HG02981 (cell line): ENCODE results near the gene SARS1.
"Not testable (repeated sequence)": the region's sequence is repeated elsewhere in the genome, so short reads cannot be mapped to it uniquely, and the experiment has no call there.

Experiments used
- ATAC-seq: cut with Tn5 transposase; IDR thresholded peaks from one replicate; pipeline ENCODE4 v1.9.1; 2021; ENCODE audit warnings: mild to moderate bottlenecking, moderate library complexity; ENCODE audit not compliant: unreplicated experiment

Gene SARS1

DNA sequence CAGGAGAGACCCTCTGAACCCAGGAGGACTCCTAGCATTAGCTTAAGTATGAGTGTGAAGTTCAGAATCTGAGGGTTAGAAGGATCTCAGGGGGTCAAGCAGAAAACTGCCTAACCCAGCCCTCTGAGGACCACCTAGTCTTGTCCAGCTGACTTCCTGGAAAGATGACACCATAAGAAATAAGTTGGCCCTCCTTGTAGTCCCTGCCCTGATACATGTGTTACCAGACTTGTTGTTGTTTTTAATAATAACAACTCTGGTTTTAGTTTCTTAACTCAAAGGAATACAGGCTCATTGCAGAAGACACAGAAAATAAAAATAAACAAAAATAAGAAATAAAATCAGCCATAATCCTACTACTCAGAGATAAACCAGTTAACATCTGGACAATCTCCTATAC, 21.8 kb upstream of the SARS1 start:
- no peak for ATAC-seq

DNA sequence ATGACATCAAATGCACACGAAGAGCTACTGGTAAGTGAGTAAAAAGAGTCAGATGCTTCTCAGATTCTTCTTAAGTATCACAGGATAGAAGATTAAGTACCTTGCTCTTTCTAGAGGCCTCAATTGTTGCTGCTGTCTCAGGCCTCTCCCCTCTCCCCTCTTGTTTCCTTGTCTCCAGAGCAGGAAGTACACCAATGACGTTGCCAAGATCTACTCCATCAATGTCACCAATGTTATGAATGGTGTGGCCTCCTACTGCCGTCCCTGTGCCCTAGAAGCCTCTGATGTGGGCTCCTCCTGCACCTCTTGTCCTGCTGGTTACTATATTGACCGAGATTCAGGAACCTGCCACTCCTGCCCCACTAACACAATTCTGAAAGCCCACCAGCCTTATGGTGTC, 21.3 kb upstream of the SARS1 start:
- ATAC-seq, result no peak

DNA sequence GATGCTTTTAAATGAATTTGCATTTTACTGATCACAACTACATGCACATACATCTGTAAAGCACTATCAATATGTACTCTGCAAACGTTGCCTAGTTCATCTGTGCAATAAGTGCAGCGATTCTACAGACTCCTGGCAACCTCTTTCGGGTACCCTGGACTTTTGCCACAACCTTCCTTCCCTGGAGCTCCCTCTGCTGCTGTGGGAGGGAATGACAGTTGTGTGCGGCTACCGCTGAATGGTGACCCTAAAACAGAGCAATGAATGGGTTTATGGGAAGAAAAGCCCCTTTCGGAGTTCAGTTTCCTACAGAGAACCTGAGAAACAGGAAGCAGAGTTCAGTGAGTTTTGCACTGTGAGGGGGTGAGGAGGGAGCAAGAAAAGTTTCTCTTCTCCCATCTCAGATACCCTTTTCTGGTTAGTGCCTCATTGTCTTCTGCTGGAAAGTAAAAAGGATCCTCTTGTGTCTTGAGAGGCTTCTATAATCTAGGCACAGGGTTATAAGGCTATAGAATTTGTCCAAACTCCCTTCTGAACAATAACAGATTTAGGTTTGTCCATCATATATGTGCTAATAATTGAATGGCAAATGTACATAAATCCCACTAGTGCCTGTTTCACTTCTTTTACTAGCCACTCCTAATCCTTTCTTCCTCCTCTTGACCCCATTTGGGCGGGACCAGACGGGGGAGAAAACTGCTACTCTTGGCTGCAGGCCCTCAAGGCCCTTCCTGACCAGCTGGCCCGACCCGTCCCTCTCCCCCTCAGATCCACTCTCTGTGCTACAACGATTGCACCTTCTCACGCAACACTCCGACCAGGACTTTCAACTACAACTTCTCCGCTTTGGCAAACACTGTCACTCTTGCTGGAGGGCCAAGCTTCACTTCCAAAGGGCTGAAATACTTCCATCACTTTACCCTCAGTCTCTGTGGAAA, 19.8 kb upstream of the SARS1 start:
- ATAC-seq, result peak; percentile 59

DNA sequence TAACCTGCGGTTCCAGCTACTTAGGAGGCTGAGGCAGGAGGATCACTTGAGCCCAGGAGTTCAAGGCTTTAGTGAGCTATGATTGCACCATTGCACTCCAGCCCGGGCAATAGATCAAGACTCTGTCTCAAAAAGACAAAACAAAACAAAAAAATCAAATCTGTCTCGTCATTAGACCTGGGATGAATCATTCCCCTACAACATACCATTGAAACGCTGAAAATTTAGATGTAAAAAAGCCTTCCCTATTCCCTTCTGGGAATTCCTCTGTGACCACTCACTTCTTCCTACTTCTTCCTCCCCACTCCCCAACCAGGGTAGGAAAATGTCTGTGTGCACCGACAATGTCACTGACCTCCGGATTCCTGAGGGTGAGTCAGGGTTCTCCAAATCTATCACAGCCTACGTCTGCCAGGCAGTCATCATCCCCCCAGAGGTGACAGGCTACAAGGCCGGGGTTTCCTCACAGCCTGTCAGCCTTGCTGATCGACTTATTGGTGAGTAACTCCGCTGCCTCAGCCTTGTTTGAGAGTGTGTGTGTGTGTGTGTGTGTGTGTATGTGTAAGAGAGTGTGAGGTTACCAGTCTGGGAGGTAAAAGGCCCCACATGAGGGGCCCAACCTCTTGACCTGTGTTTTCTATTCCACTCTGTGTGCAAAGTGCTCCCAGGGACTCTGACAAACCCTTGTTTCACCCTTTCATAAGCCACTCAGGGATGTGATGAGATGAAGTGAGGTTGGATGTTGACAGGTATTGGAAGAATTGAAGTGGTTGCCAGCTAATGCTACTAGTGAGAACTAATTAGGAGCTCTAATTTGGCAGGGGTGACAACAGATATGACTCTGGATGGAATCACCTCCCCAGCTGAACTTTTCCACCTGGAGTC, 16.3 kb upstream of the SARS1 start:
- ATAC-seq, result no peak

DNA sequence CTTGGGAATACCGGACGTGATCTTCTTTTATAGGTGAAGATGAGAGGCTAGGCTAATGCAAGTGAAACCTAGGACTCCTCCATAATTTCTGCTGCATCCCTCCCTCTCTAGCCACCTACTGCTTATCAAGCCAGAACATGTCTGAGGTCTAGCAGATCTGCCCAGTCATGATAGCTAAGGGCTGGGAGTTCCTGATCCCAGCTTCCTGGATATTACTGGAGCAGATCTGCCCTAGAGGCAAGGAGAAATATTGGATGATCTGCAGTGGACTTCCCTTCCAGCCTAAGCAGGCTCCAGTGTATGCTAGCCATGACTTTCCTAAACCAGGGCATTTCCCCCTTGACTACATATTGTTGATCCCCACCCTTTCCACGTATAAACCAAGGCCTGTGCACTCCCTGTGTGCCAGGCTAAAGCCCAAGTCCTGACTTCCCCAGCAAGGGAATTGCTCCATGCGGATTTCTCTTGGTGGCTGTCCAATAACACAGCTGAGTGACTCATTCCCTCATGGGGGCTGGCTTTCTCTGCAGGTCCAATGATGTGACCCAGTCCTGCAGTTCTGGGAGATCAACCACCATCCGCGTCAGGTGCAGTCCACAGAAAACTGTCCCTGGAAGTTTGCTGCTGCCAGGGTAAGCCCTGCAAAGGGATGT, 15.5 kb upstream of the SARS1 start:
- no peak for ATAC-seq

DNA sequence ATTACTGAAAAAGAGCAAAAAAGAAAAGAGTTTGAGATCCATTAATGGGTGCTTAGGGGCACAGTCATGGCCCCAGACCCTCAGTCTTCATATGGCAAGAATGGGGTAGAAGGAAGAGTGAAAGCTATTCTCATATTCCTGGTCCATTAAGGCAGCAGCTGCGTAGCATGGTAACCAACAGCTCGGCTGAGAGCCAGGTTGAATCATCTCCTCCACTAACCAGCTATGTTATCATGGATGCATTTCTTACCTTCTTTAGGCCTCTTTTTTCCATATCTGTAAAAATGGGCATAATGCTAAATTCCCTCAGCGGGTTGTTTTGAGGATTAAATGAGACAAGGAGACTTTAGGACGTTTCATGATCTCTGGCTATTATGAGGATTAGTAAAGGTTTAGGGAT, 15.0 kb upstream of the SARS1 start:
- ATAC-seq, result no peak

DNA sequence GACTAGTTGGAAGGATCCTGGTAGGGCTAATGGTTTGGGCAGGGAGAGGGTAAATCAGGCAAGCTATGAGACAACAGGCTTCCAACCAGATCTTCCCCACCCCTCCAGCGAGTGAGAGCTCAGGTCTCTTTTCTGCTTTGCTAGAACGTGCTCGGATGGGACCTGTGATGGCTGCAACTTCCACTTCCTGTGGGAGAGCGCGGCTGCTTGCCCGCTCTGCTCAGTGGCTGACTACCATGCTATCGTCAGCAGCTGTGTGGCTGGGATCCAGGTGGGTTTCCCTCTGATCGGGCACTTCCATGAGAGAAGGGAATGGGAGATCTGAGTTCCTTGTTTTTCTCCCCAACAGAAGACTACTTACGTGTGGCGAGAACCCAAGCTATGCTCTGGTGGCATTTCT, 14.0 kb upstream of the SARS1 start:
- no peak for ATAC-seq

DNA sequence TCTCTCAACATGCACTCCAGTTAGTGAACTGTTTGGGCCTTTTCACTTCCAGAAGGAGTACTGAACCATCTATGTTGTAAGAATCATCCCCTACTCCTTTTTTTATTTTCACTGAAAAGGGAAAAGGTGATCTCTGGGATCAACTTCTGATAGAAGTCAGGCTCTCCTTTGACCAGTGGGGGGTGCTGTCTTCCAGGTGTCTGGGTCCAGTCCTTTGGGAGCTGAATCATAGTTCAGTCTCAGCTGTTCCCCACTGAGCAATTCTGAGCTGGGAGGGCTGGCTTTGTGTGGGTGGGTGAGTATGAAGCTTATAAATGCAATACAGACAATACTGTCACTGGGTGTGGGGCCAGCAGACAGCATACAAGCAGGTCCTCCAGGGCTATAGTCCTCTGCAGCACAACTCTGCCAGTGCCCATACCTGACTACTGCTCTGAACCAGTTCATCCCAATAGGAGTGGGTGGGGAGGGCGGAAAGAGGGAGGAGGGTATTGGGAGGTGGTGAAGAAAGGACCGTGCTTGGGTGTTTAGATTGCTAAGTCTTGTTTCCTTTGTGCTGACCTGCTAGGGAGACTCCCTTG, 12.5 kb upstream of the SARS1 start:
- no peak for ATAC-seq

DNA sequence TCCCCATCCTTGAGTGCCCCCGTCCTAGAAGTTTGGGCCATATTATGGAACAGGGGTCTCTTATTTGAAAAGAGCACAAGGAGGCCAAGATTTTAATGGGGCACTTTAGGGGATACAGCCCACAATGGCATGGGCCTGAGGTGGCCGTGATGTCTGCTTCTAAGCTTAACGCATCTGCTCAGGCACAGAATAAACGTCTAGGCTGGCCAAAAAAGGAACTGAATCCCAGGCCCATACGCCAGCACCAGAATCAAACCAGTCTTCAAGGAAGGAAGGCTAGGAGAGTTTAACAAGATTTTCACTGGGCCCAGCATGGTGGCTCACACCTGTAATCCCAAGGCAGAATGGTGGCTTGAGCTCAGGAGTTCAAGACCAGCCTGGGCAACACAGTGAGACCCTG, 9.2 kb upstream of the SARS1 start:
- no peak for ATAC-seq

DNA sequence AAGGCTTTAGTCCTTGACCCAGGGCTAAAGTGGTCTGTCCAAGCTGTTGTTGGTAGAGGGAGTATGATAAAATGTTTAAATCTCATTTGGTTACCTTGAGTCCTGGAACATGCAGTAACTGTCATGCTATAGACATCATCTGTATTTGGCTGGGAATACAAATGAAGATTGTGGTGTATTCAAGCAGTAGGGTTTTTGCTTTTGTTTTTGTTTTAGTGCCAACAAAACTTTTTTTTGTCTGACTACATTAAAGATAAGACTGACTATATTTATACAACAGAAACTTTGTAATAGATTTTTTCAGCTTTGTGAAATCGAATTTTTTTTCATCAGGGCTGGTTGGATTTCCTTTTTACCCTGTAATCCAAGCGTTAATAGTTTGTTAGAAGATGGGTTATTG, 7.4 kb upstream of the SARS1 start:
- ATAC-seq, result no peak

DNA sequence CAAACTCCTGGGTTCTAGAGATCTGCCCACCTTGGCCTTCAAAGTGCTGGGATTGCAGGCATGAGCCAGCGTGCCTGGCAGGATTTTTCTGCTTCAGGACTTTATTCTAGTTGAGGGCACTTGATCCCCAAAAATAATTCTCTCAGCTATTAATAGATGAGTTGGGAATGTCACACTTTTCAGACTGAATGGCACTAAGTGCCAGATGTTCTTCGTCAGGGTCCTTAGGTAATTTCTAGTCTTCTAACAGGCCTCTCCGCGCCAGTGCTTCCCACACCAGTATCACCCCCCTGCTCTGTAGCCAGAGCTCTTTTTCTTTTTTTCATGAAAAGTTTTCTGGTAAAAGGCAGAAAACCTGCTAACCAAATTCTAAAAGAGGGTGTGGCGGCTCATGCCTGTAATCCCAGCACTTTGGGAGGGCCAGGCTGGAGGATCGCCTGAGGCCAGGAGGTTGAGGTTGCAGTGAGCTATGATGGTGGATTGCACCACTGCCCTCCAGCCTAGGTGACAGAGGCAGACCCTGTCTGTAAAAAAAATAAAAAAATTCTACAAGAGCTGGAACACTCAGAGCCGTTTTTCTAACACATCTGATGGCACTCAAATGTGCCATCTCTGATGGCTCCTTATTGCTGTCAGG, 6.1 kb upstream of the SARS1 start:
- no peak for ATAC-seq

DNA sequence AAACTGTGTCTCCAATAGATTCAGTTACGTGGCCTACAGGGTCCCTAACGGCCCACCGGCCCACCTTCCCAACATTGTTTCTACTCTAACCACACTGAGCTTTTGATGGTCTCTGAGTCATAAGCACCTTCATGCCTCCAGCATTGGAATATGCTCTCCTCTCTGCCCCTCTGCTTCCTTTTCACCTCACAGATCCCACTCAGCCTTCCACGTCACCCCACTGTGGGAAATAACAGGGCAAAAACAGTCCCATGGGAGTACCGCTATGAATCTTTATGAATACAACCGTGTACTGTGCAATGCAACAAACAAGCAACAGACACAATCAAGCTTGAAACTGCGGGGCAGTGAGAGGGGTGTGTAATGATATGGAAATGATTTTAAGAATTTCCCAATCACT, 5.3 kb upstream of the SARS1 start:
- no peak for ATAC-seq

DNA sequence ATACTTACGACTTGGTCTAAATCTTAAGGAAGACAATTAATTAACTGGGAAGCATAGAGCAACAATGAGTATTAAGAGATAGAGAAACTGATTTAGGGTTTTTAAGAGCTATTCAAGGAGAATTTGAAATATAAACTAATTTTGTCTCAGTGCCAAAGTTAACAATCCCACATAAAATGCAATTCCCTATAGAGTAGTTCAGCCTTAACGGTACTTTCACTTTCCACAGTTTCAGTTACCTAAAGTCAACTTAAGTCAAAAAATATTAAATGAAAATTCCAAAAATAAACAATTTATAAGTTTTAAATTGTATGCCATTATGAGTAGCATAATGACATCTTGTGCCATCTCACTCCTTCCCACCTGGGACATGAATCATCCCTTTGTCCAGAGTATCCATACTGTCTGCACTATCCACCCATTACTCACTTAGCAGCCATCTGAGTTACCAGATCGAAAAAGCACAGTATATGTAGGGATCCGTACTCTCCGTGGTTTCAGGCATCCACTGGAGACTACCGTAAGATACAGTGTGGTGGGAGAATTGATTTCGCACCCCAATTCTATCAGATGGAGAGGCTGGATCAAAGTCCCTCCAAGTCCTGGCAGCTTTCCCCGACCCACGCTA, 4.8 kb upstream of the SARS1 start:
- no peak for ATAC-seq

DNA sequence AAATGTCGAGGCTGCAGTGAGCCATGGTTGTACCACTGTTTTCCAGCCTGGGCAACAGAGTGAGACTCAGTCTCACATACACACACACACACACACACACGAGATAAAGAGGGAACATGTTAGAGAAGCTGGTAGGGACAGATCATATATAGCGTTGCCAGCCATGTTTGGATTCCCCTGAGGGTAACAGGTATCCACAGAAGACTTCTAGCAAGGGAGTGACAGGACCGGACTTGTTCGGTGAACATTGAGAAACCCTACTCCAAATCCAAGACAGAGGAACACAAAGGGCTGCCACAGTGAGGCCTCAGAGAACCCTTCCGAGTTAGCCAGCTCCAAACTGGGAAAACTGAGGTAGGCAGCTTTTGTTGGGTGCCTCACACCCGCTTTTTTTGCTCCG, 3.7 kb upstream of the SARS1 start:
- ATAC-seq, result no peak

DNA sequence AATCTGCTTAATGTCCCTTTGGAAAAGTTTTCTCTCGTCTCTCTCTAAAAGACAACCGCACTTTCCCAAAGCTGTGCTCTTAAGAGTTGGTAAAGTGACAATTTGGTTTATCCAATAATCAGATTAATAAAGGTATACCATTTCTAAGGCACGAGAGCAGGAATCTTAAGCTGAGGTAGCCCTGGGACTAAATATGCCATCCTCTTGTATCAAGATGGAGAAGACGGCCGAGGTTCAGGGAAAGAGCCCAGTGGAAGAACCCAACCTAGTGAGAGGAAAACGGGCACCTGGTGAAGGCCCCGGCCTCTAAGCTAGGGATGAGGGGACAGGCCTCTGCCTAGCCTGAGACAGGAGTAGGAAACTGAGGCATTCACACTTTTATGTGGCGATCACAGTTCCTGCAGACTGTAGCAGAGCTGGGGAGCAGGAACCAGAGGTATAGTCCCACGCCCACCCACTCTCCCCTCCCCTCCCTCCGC, 334 bp upstream of the SARS1 start:
- no peak for ATAC-seq

DNA sequence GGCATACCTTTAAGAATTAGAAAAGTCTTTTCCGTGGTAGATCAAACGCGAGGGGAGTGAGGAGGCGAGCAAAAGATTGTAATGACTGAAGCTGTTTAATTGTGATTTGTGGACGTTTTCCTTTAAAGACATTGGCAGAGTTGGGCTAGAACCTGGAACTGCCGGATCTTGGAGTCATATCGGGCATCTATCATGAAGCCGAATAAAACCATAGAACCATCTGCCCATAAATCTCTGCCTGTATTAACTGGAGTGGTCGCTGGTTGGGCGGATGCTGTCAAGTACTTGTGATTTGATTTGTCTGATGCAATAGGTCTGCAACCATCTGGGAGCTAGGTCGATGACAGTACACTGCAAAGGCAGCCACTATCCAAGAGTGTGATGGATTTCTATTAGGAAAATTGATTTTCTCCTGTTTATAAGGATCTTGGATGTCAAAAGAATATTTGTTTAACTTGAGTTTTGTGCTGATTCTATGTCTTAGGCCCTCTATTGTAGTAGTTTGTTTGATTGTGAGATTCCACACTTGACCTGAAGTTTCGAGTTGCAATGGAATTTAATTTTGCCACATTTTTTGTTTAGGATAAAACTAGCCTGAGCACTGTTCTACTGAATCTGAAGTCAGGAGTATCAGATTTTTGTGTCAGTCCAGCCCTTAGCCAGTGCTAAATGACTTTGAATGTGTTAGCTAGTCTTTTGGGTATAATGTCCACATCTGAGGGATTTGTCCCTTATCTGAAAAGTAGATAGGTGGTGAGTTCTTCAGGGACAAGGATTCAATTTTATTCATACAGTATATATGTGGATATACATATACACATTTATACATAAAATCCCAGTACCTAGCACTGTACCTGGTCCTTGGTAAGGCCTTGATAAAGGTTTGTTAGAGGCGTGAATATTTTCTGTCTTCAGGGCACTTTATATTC, 1.2 kb downstream of the SARS1 start:
- no peak for ATAC-seq

DNA sequence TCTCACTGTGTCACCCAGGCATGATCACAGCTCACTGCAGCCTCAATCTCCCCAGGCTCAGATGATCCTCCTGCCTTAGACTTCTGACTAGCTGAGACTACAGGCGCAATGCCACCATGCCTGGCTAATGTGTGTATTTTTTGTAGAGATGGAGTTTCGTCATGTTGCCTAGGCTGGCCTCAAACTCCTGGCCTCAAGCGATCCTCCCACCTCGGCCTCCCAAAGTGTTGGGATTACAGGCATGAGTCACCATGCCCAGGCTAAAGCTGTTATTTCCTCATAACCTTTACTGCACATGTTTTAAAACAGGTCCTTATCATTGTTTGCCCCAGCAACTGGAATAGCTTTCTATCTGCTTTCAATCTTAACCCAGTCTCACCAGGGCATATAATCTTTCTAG, 2.9 kb downstream of the SARS1 start:
- no peak for ATAC-seq

DNA sequence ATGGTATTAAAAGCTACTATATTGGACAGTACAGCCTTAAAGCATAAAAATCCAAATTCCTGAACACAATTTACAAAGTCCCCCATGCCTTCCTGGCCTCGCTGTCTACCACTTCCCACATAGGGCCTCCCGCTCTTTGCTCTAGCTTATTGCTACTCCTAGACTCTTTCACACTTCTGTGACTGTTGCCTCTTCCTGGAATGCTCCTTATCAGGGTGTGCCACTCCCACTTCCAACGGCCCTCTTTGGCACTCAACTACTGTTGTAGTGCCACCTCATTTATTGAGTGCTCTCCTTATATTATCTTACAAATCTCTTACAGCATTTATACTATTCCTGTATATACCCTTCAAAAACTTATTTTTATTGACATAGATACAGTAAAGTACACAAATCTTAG, 4.8 kb downstream of the SARS1 start:
- ATAC-seq, result no peak

DNA sequence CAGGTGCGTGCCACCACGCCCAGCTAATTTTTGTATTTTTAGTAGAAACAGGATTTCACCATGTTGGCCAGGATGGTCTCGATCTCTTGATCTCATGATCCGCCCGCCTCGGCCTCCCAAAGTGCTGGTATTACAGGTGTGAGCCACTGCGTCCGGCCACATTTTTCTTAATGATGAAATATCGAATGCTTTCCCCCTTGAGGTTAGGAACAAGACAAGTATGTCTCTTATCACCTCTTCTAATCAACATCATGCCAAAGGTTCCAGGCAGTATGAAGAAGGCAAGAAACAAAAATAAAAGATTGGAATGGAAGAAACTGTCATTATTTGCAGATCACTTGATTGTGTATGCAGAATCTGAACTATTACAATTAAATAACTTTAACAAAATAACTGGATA, 7.5 kb downstream of the SARS1 start:
- ATAC-seq, result not testable (repeated sequence)
